ENCODE results near the gene HMOX1.

DNA sequence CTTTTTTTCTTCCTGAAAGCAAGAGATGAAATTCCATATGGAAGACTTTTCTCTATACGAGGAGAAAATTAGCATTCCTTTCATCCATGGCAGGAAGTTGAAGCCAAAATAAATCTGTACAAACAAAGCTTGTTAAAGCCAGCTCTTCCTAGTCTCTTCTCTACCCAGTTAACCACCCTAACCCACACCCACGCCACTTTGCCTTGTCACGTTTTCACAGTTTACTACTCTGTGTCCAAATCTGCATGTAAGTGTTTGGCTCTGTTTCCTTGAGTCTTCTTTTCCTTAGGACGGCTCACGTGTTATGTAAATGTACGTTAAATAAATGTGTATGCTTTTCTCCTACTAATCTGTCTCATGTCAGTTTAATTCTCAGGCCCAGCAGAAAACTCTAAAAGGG lies 7.1 kb upstream of the HMOX1 start:
- TF ChIP-seq, protein P1, sequence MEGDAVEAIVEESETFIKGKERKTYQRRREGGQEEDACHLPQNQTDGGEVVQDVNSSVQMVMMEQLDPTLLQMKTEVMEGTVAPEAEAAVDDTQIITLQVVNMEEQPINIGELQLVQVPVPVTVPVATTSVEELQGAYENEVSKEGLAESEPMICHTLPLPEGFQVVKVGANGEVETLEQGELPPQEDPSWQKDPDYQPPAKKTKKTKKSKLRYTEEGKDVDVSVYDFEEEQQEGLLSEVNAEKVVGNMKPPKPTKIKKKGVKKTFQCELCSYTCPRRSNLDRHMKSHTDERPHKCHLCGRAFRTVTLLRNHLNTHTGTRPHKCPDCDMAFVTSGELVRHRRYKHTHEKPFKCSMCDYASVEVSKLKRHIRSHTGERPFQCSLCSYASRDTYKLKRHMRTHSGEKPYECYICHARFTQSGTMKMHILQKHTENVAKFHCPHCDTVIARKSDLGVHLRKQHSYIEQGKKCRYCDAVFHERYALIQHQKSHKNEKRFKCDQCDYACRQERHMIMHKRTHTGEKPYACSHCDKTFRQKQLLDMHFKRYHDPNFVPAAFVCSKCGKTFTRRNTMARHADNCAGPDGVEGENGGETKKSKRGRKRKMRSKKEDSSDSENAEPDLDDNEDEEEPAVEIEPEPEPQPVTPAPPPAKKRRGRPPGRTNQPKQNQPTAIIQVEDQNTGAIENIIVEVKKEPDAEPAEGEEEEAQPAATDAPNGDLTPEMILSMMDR (IDR thresholded peaks at IDR 0.05), result no peak
- no peak for TF ChIP-seq POLR2A (IDR thresholded peaks at IDR 0.05)

Measured in uterus (tissue), 2 donors.